Measurements from ENCODE around the gene CTSO. TPM values are rescaled to one million over a fixed set of nuclear protein-coding genes. Genes with fewer than 3 reads are reported as not detected.
"Not testable (repeated sequence)": the region's sequence is repeated elsewhere in the genome, so short reads cannot be mapped to it uniquely, and the experiment has no call there.

Gene CTSO
- polyA plus RNA-seq, 1 donor (not counting 4 experiments of a cell fraction or from before 2014, with no cell fraction given): 3.3 TPM

GRCh38 chr4:155899891-155900290 lies 53.8 kb downstream of the CTSO start:
- TF ChIP-seq CTCF (optimal IDR thresholded peaks at IDR 0.05 in 1 of 3, IDR thresholded peaks at IDR 0.05 in 1 of 3, conservative IDR thresholded peaks at IDR 0.05 in 1 of 3; ENCODE audit: extremely low read depth in 1 of 3, insufficient read depth in 2 of 3, low read length in 3 of 3): no peak
- no peak for TF ChIP-seq EZH2 (IDR thresholded peaks at IDR 0.05; ENCODE audit: low read length)

GRCh38 chr4:155898371-155898770 lies 55.3 kb downstream of the CTSO start:
- H3K9me3 ChIP-seq (ENCODE audit: control insufficient read depth, low read depth, low read length); H3K9ac ChIP-seq (ENCODE audit: control insufficient read depth, extremely low read depth, insufficient read depth, low read length); DNase-seq (ENCODE audit: low read depth, low spot score); H3K4me3 ChIP-seq (ENCODE audit: control insufficient read depth in 2 of 3, extremely low read depth in 1 of 3, insufficient read depth in 2 of 3, low read depth in 1 of 3, low read length in 3 of 3); H3K4me2 ChIP-seq (ENCODE audit: control insufficient read depth, extremely low read depth, insufficient read depth, low read depth, low read length); H3K9me1 ChIP-seq (ENCODE audit: control insufficient read depth, extremely low read depth, insufficient read depth, low read length); H3K79me2 ChIP-seq (ENCODE audit: control insufficient read depth, insufficient read depth, low read length); H3K27me3 ChIP-seq (ENCODE audit: control insufficient read depth, extremely low read depth, insufficient read depth, low read length); H3K27ac ChIP-seq (ENCODE audit: control insufficient read depth, insufficient read depth, low read length); H2AFZ ChIP-seq (ENCODE audit: control insufficient read depth, low read length); H4K20me1 ChIP-seq (ENCODE audit: control insufficient read depth, extremely low read depth, insufficient read depth, low read length); dilution Hi-C loops (cut with MboI; ENCODE audit: extremely low pct_ligation_motif_present, low sequenced_read_pairs); FAIRE-seq; H3K36me3 ChIP-seq (ENCODE audit: control insufficient read depth in 2 of 2, extremely low read depth in 1 of 2, insufficient read depth in 2 of 2, low read length in 2 of 2); H3K4me1 ChIP-seq (ENCODE audit: control insufficient read depth, extremely low read depth, insufficient read depth, low read length): not testable (repeated sequence)

More at GRCh38 chr4:155899891-155900290, 53.8 kb downstream of the CTSO start:
- no peaks in the 10 kb centered on the region for H3K36me3 ChIP-seq (ENCODE audit: control insufficient read depth in 2 of 2, extremely low read depth in 1 of 2, insufficient read depth in 2 of 2, low read length in 2 of 2)
- no peaks in the 10 kb centered on the region for H3K9me3 ChIP-seq (ENCODE audit: control insufficient read depth, low read depth, low read length)
- no peaks in the 10 kb centered on the region for H3K79me2 ChIP-seq (ENCODE audit: control insufficient read depth, insufficient read depth, low read length)
- DNase-seq (ENCODE audit: low read depth, low spot score) (no peak), FAIRE-seq (no peak)
- H3K27me3 ChIP-seq (ENCODE audit: control insufficient read depth, extremely low read depth, insufficient read depth, low read length): no peaks in the 10 kb centered on the region
- no peak overlapping the region for H2AFZ ChIP-seq (ENCODE audit: control insufficient read depth, low read length)
- H3K9ac ChIP-seq (ENCODE audit: control insufficient read depth, extremely low read depth, insufficient read depth, low read length): no peak overlapping the region
- H4K20me1 ChIP-seq (ENCODE audit: control insufficient read depth, extremely low read depth, insufficient read depth, low read length): no peaks in the 10 kb centered on the region
- no peak overlapping the region for H3K4me2 ChIP-seq (ENCODE audit: control insufficient read depth, extremely low read depth, insufficient read depth, low read depth, low read length)
- no peaks in the 10 kb centered on the region for H3K9me1 ChIP-seq (ENCODE audit: control insufficient read depth, extremely low read depth, insufficient read depth, low read length)
- dilution Hi-C loops (cut with MboI; ENCODE audit: extremely low pct_ligation_motif_present, low sequenced_read_pairs): no loop called here
- no peak overlapping the region for H3K27ac ChIP-seq (ENCODE audit: control insufficient read depth, insufficient read depth, low read length)
- H3K4me1 ChIP-seq (ENCODE audit: control insufficient read depth, extremely low read depth, insufficient read depth, low read length): no peaks in the 10 kb centered on the region
- no peak overlapping the region for H3K4me3 ChIP-seq (ENCODE audit: control insufficient read depth in 2 of 3, extremely low read depth in 1 of 3, insufficient read depth in 2 of 3, low read depth in 1 of 3, low read length in 3 of 3)

- FAIRE-seq (no peak), DNase-seq (ENCODE audit: low read depth, low spot score) (no peak)
- Histone ChIP-seq H4K20me1 (ENCODE audit: control insufficient read depth, extremely low read depth, insufficient read depth, low read length) (no peaks in the 10 kb centered on the region), H3K9ac (ENCODE audit: control insufficient read depth, extremely low read depth, insufficient read depth, low read length) (no peak overlapping the region), H3K27ac (ENCODE audit: control insufficient read depth, insufficient read depth, low read length) (no peak overlapping the region), H3K9me1 (ENCODE audit: control insufficient read depth, extremely low read depth, insufficient read depth, low read length) (no peaks in the 10 kb centered on the region), H3K79me2 (ENCODE audit: control insufficient read depth, insufficient read depth, low read length) (no peaks in the 10 kb centered on the region), H3K27me3 (ENCODE audit: control insufficient read depth, extremely low read depth, insufficient read depth, low read length) (no peaks in the 10 kb centered on the region), H2AFZ (ENCODE audit: control insufficient read depth, low read length) (no peak overlapping the region), H3K9me3 (ENCODE audit: control insufficient read depth, low read depth, low read length) (no peaks in the 10 kb centered on the region), H3K4me2 (ENCODE audit: control insufficient read depth, extremely low read depth, insufficient read depth, low read depth, low read length) (no peak overlapping the region), H3K36me3 (ENCODE audit: control insufficient read depth in 2 of 2, extremely low read depth in 1 of 2, insufficient read depth in 2 of 2, low read length in 2 of 2) (no peaks in the 10 kb centered on the region), H3K4me3 (ENCODE audit: control insufficient read depth in 2 of 3, extremely low read depth in 1 of 3, insufficient read depth in 2 of 3, low read depth in 1 of 3, low read length in 3 of 3) (no peak overlapping the region), H3K4me1 (ENCODE audit: control insufficient read depth, extremely low read depth, insufficient read depth, low read length) (no peaks in the 10 kb centered on the region)
- dilution Hi-C loops (cut with MboI; ENCODE audit: extremely low pct_ligation_motif_present, low sequenced_read_pairs): no loop called here
- TF ChIP-seq EZH2 (IDR thresholded peaks at IDR 0.05; ENCODE audit: low read length): no peak
- TF ChIP-seq CTCF (optimal IDR thresholded peaks at IDR 0.05 in 1 of 3, IDR thresholded peaks at IDR 0.05 in 1 of 3, conservative IDR thresholded peaks at IDR 0.05 in 1 of 3; ENCODE audit: extremely low read depth in 1 of 3, insufficient read depth in 2 of 3, low read length in 3 of 3): no peak
These were observed 62.6 kb downstream of the CTSO start for GRCh38 chr4:155891058-155891457.

Measured in keratinocyte (primary cell).